ENCODE data around the gene TEP1. TPM values are rescaled to one million over a fixed set of nuclear protein-coding genes. Genes with fewer than 3 reads are reported as not detected.
"Not testable (repeated sequence)": the region's sequence is repeated elsewhere in the genome, so short reads cannot be mapped to it uniquely, and the experiment has no call there.

The TEP1 gene
- total RNA-seq, 2 experiments from 2014 or later = 14.3 to 17.4 TPM

- no peak for TF ChIP-seq CTCF (IDR thresholded peaks at IDR 0.05)
- no peaks in the 10 kb centered on the region for H3K9me3 ChIP-seq (ENCODE audit: control insufficient read depth in 1 of 2, insufficient read depth in 1 of 2, low read length in 2 of 2)
- H3K4me1 Mint-ChIP-seq (ENCODE audit: low read depth) = no peaks in the 10 kb centered on the region
- no peaks in the 10 kb centered on the region for H3K9me3 Mint-ChIP-seq
- H3K36me3 Mint-ChIP-seq (ENCODE audit: low read depth) = peaks cover 96% of the 10 kb centered on the region
- ChIA-PET CTCF (no interaction called here), POLR2A (no interaction called here)
- DNase-seq = no peak
- H3K4me3 ChIP-seq (ENCODE audit: low read length) = no peak overlapping the region
- no peak for ATAC-seq (ENCODE audit: poor library complexity)
- H3K4me1 ChIP-seq (ENCODE audit: insufficient read depth, low read length) = no peaks in the 10 kb centered on the region
- H3K36me3 ChIP-seq (ENCODE audit: insufficient read depth, low read length) = peaks cover 90% of the 10 kb centered on the region
- intact Hi-C loops (cut with DNase I, micrococcal nuclease) = no loop called here
- H3K27ac ChIP-seq (ENCODE audit: low read depth in 1 of 2, low read length in 2 of 2) = no peak overlapping the region
- no peak overlapping the region for H3K27ac Mint-ChIP-seq
- no peaks in the 10 kb centered on the region for H3K27me3 Mint-ChIP-seq
- H3K4me3 Mint-ChIP-seq = no peak overlapping the region
- no peaks in the 10 kb centered on the region for H3K27me3 ChIP-seq (ENCODE audit: control insufficient read depth in 1 of 2, insufficient read depth in 2 of 2, low read length in 2 of 2)
Observed at GRCh38 chr14:20372796-20373195, 40.5 kb downstream of the TEP1 start.

- Mint-ChIP-seq H3K27ac (no peak overlapping the region), H3K4me3 (no peak overlapping the region), H3K27me3 (no peaks in the 10 kb centered on the region), H3K4me1 (ENCODE audit: low read depth) (no peaks in the 10 kb centered on the region), H3K9me3 (no peaks in the 10 kb centered on the region), H3K36me3 (ENCODE audit: low read depth) (peaks cover 63% of the 10 kb centered on the region)
- DNase-seq (no peak), ATAC-seq (ENCODE audit: poor library complexity) (no peak)
- no peak for TF ChIP-seq CTCF (IDR thresholded peaks at IDR 0.05)
- no peaks in the 10 kb centered on the region for H3K27me3 ChIP-seq (ENCODE audit: control insufficient read depth in 1 of 2, insufficient read depth in 2 of 2, low read length in 2 of 2)
- H3K36me3 ChIP-seq (ENCODE audit: insufficient read depth, low read length) = peaks cover 45% of the 10 kb centered on the region
- intact Hi-C loops (cut with DNase I, micrococcal nuclease) = no loop called here
- H3K9me3 ChIP-seq (ENCODE audit: control insufficient read depth in 1 of 2, insufficient read depth in 1 of 2, low read length in 2 of 2) = no peaks in the 10 kb centered on the region
- no peaks in the 10 kb centered on the region for H3K4me1 ChIP-seq (ENCODE audit: insufficient read depth, low read length)
- ChIA-PET POLR2A (no interaction called here), CTCF (no interaction called here)
- no peak overlapping the region for H3K27ac ChIP-seq (ENCODE audit: low read depth in 1 of 2, low read length in 2 of 2)
- H3K4me3 ChIP-seq (ENCODE audit: low read length) = no peak overlapping the region
Observed at GRCh38 chr14:20365928-20366327, 47.4 kb downstream of the TEP1 start.

- H3K9me3 Mint-ChIP-seq; H3K4me3 Mint-ChIP-seq; CTCF ChIA-PET; intact Hi-C loops (cut with DNase I, micrococcal nuclease); H3K4me1 Mint-ChIP-seq (ENCODE audit: low read depth); H3K9me3 ChIP-seq (ENCODE audit: control insufficient read depth in 1 of 2, insufficient read depth in 1 of 2, low read length in 2 of 2); H3K4me1 ChIP-seq (ENCODE audit: insufficient read depth, low read length); ATAC-seq (ENCODE audit: poor library complexity); H3K27ac ChIP-seq (ENCODE audit: low read depth in 1 of 2, low read length in 2 of 2); H3K27me3 Mint-ChIP-seq; POLR2A ChIA-PET; H3K27me3 ChIP-seq (ENCODE audit: control insufficient read depth in 1 of 2, insufficient read depth in 2 of 2, low read length in 2 of 2); H3K4me3 ChIP-seq (ENCODE audit: low read length): not testable (repeated sequence)
- peak overlapping the region; percentile 29 for H3K27ac Mint-ChIP-seq
- peaks cover 64% of the 10 kb centered on the region for H3K36me3 Mint-ChIP-seq (ENCODE audit: low read depth)
- peak in 2 of 14 experiments; percentile 23 to 27 for DNase-seq
- peaks cover 40% of the 10 kb centered on the region for H3K36me3 ChIP-seq (ENCODE audit: insufficient read depth, low read length)
Observed at GRCh38 chr14:20358474-20358873, 54.8 kb downstream of the TEP1 start.

- no peaks in the 10 kb centered on the region for H3K27me3 Mint-ChIP-seq
- CTCF ChIA-PET = no interaction called here
- no peak for TF ChIP-seq CTCF (IDR thresholded peaks at IDR 0.05)
- intact Hi-C loops (cut with DNase I, micrococcal nuclease) = no loop called here
- no peak overlapping the region for H3K4me3 Mint-ChIP-seq
- H3K4me1 ChIP-seq (ENCODE audit: insufficient read depth, low read length) = no peaks in the 10 kb centered on the region
- H3K4me3 ChIP-seq (ENCODE audit: low read length) = no peak overlapping the region
- DNase-seq (no peak), ATAC-seq (ENCODE audit: poor library complexity) (no peak)
- H3K36me3 ChIP-seq (ENCODE audit: insufficient read depth, low read length) = peaks cover 47% of the 10 kb centered on the region
- H3K9me3 ChIP-seq (ENCODE audit: control insufficient read depth in 1 of 2, insufficient read depth in 1 of 2, low read length in 2 of 2) = no peaks in the 10 kb centered on the region
- no peak overlapping the region for H3K27ac Mint-ChIP-seq
- no peaks in the 10 kb centered on the region for H3K4me1 Mint-ChIP-seq (ENCODE audit: low read depth)
- no peaks in the 10 kb centered on the region for H3K27me3 ChIP-seq (ENCODE audit: control insufficient read depth in 1 of 2, insufficient read depth in 2 of 2, low read length in 2 of 2)
- no peak overlapping the region for H3K27ac ChIP-seq (ENCODE audit: low read depth in 1 of 2, low read length in 2 of 2)
- H3K36me3 Mint-ChIP-seq (ENCODE audit: low read depth) = peaks cover 74% of the 10 kb centered on the region
- POLR2A ChIA-PET = interaction anchor here (0.8 kb wide), 1 partner anchor 13 kb away, joined by 4 read pairs; the partner anchor contains the start of gene PARP2
- H3K9me3 Mint-ChIP-seq = no peaks in the 10 kb centered on the region
Observed at GRCh38 chr14:20356422-20356821, 56.9 kb downstream of the TEP1 start.

All from CD4-positive, alpha-beta T cell (primary cell).